ENCODE measurements around the gene GJC1.
A peak's percentile ranks its signal among the peaks of the same experiment; 100 is the strongest.
"Not testable (repeated sequence)": the region's sequence is repeated elsewhere in the genome, so short reads cannot be mapped to it uniquely, and the experiment has no call there.

The GJC1 gene

GRCh38 chr17:44844390-44844830, 14.3 kb upstream of the GJC1 start:
- no peak for DNase-seq (ENCODE audit: low spot score)

- no peak for DNase-seq (ENCODE audit: low spot score)
Observed at GRCh38 chr17:44842748-44843147, 12.7 kb upstream of the GJC1 start.

- DNase-seq (ENCODE audit: low spot score) = no peak
Observed at GRCh38 chr17:44840936-44841335, 10.8 kb upstream of the GJC1 start.

- DNase-seq (ENCODE audit: low spot score) = no peak
Observed at GRCh38 chr17:44840274-44840673, 10.2 kb upstream of the GJC1 start.

- no peak for DNase-seq (ENCODE audit: low spot score)
Observed at GRCh38 chr17:44837196-44837595, 7.1 kb upstream of the GJC1 start.

GRCh38 chr17:44832805-44833204, 2.7 kb upstream of the GJC1 start:
- no peak for DNase-seq (ENCODE audit: low spot score)

GRCh38 chr17:44831371-44831770, 1.3 kb upstream of the GJC1 start:
- DNase-seq (ENCODE audit: low spot score) = no peak

GRCh38 chr17:44830359-44831288, 537 bp upstream of the GJC1 start:
- peak; percentile 39 for DNase-seq (ENCODE audit: low spot score)

GRCh38 chr17:44828919-44829522, 1.1 kb downstream of the GJC1 start:
- DNase-seq (ENCODE audit: low spot score) = no peak

- no peak for DNase-seq (ENCODE audit: low spot score)
Observed at GRCh38 chr17:44827863-44828262, 2.2 kb downstream of the GJC1 start.

GRCh38 chr17:44826123-44826790, 3.8 kb downstream of the GJC1 start:
- DNase-seq (ENCODE audit: low spot score) = no peak

- not testable (repeated sequence) for DNase-seq (ENCODE audit: low spot score)
Observed at GRCh38 chr17:44825236-44825635, 4.9 kb downstream of the GJC1 start.

GRCh38 chr17:44820631-44821212, 9.4 kb downstream of the GJC1 start:
- peak; percentile 94 for DNase-seq (ENCODE audit: low spot score)

GRCh38 chr17:44818508-44818907, 11.6 kb downstream of the GJC1 start:
- not testable (repeated sequence) for DNase-seq (ENCODE audit: low spot score)

- DNase-seq (ENCODE audit: low spot score) = no peak
Observed at GRCh38 chr17:44812263-44812662, 17.8 kb downstream of the GJC1 start.

GRCh38 chr17:44808656-44809388, 21.3 kb downstream of the GJC1 start:
- DNase-seq (ENCODE audit: low spot score) = not testable (repeated sequence)

GRCh38 chr17:44808156-44808555, 21.9 kb downstream of the GJC1 start:
- DNase-seq (ENCODE audit: low spot score) = no peak

GRCh38 chr17:44807817-44808155, 22.3 kb downstream of the GJC1 start:
- no peak for DNase-seq (ENCODE audit: low spot score)

GRCh38 chr17:44807093-44807816, 22.8 kb downstream of the GJC1 start:
- DNase-seq (ENCODE audit: low spot score) = no peak

- DNase-seq (ENCODE audit: low spot score) = no peak
Observed at GRCh38 chr17:44804302-44805089, 25.6 kb downstream of the GJC1 start.

Measured in SW480 (cell line).